Testis (tissue), 2 donors: ENCODE measurements around the gene PLXDC2.

ENCODE experiments used
- CTCF ChIP-seq, 3 experiments: fragments of 450-650 bp in 2 of 3; fragments of 200-600 bp in 1 of 3; sonication (generic) in 1 of 3; IDR thresholded peaks; one replicate each; pipeline ENCODE4 v1.5.1; 2016 to 2019; ENCODE audit warnings: antibody characterized with exemption in 3 of 3, mild to moderate bottlenecking in 2 of 3, moderate library complexity in 1 of 3
- POLR2A ChIP-seq: fragments of 450-650 bp; IDR thresholded peaks from one replicate; pipeline ENCODE4 v1.6.1; 2017; ENCODE audit warnings: antibody characterized with exemption, mild to moderate bottlenecking, moderate library complexity

- TF ChIP-seq CTCF (IDR thresholded peaks at IDR 0.05) (no peak), POLR2A (no peak)
Observed at GRCh38 chr10:20133669-20134189, 317.5 kb downstream of the PLXDC2 start.
